Fibroblast of lung (primary cell): ENCODE measurements around the gene MPP2. TPM values are rescaled to one million over a fixed set of nuclear protein-coding genes. Genes with fewer than 3 reads are reported as not detected.

Source experiments
- DNase-seq, 2 donors: peaks; one replicate each; pipeline versions ENCODE4 v3.0.0 to v3.0.0-alpha.2; 2010; ENCODE audit warnings: low read depth in 2 of 2
- H2AFZ ChIP-seq: 2 replicates; pipeline ENCODE4 v1.5.1; 2012; ENCODE audit warnings: low read length, control low read depth, inconsistent platforms
- H3K27ac ChIP-seq: 2 replicates; pipeline ENCODE4 v1.5.1; 2011; ENCODE audit warnings: low read length, control low read depth; ENCODE audit not compliant: insufficient read depth
- H3K27me3 ChIP-seq: 2 replicates; pipeline ENCODE4 v1.5.1; 2011; ENCODE audit warnings: mild to moderate bottlenecking, low read length; ENCODE audit not compliant: control insufficient read depth, insufficient read depth
- H3K36me3 ChIP-seq: 2 replicates; pipeline ENCODE4 v1.5.1; 2011; ENCODE audit warnings: low read length; ENCODE audit not compliant: control insufficient read depth, insufficient read depth
- H3K4me1 ChIP-seq: 2 replicates; pipeline ENCODE4 v1.5.1; 2011; ENCODE audit warnings: low read length; ENCODE audit not compliant: control insufficient read depth, insufficient read depth; ENCODE audit errors: extremely low read depth
- H3K4me2 ChIP-seq: 2 replicates; pipeline ENCODE4 v1.5.1; 2011; ENCODE audit warnings: low read length, control low read depth; ENCODE audit not compliant: insufficient read depth; ENCODE audit errors: extremely low read depth
- H3K4me3 ChIP-seq, 4 experiments: fragments of 200-600 bp in 1 of 4; sonication (generic) in 1 of 4; replicated peaks in 1 of 4; 2 replicates each; pipeline ENCODE4 v1.5.1; 2011 to 2016; ENCODE audit warnings: low read length in 4 of 4, low read depth in 3 of 4, mild to moderate bottlenecking in 3 of 4, control low read depth in 2 of 4, inconsistent platforms in 1 of 4, mixed read lengths in 1 of 4; ENCODE audit not compliant: insufficient read depth in 1 of 4; ENCODE audit errors: control extremely low read depth in 1 of 4
- H3K79me2 ChIP-seq: 2 replicates; pipeline ENCODE4 v1.5.1; 2012; ENCODE audit warnings: mild to moderate bottlenecking, low read length, inconsistent platforms; ENCODE audit not compliant: control insufficient read depth, insufficient read depth
- H3K9ac ChIP-seq: 2 replicates; pipeline ENCODE4 v1.5.1; 2011; ENCODE audit warnings: mild to moderate bottlenecking, low read length, control low read depth; ENCODE audit not compliant: insufficient read depth
- H3K9me3 ChIP-seq: 2 replicates; pipeline ENCODE4 v1.5.1; 2012; ENCODE audit warnings: low read depth, low read length; ENCODE audit not compliant: control insufficient read depth, insufficient read depth
- H4K20me1 ChIP-seq: 2 replicates; pipeline ENCODE4 v1.5.1; 2011; ENCODE audit warnings: low read length; ENCODE audit not compliant: control insufficient read depth, insufficient read depth; ENCODE audit errors: extremely low read depth
- CTCF ChIP-seq, 2 donors: IDR thresholded peaks in 1 of 2; conservative IDR thresholded peaks in 1 of 2; 1 replicate in 1 of 2; 2 replicates in 1 of 2; pipeline ENCODE4 v1.5.1; 2011 to 2012; ENCODE audit warnings: low read length in 2 of 2, control low read depth in 1 of 2, inconsistent platforms in 1 of 2, low read depth in 1 of 2, mild to moderate bottlenecking in 1 of 2
- EZH2 ChIP-seq: IDR thresholded peaks from 2 replicates; pipeline ENCODE4 v1.5.1; 2012; ENCODE audit warnings: low read length, control low read depth, mild to moderate bottlenecking; ENCODE audit errors: missing control alignments
- polyA plus RNA-seq, 2 donors: library from polyadenylated mRNA; depleted of rRNA in 1 of 2; stranded (reverse) in 1 of 2; unstranded in 1 of 2; fragments of >200 nt; gene quantifications; 2 replicates each; pipeline ENCODE4 v1.2.1, GENCODE V29; 2011 to 2012; ENCODE audit warnings: missing spikeins in 1 of 2
- total RNA-seq: library from RNA; depleted of rRNA; stranded (reverse); fragments of >200 nt; gene quantifications from 2 replicates; pipeline ENCODE4 v1.2.1, GENCODE V29; 2014

The MPP2 gene
- total and polyA plus RNA-seq, 2 donors (not counting 1 experiment from before 2014, with no cell fraction given): 1.2 to 2.1 TPM

GRCh38 chr17:43832976-43833829 is 74.1 kb downstream of the MPP2 start, which contains the start of gene MPP3:
Gene MPP3, minus strand, starts transcription at chr17:43833146. Its CDS starts 1,240 bp downstream, at chr17:43831906.
- no peak for TF ChIP-seq EZH2
- no peak for TF ChIP-seq CTCF (conservative IDR thresholded peaks at IDR 0.05 in 1 of 2, IDR thresholded peaks at IDR 0.05 in 1 of 2; ENCODE audit: low read depth in 1 of 2, low read length in 2 of 2)
- Histone ChIP-seq H3K79me2 (no peaks in the 10 kb centered on the region), H3K4me3 (peak within 1 kb of the TSS; percentile 34 to 68 (median 58)), H3K27ac (peak within 1 kb of the TSS; percentile 4), H3K9ac (peak within 1 kb of the TSS; percentile 73), H3K36me3 (peaks cover 14% of the 10 kb centered on the region), H3K9me3 (no peaks in the 10 kb centered on the region), H4K20me1 (no peaks in the 10 kb centered on the region), H3K4me2 (peak within 1 kb of the TSS; percentile 88), H3K4me1 (peaks cover 8% of the 10 kb centered on the region), H2AFZ (peak within 1 kb of the TSS; percentile 54), H3K27me3 (no peaks in the 10 kb centered on the region)
- peak; percentile 59 to 66 for DNase-seq

- Histone ChIP-seq H3K4me2 (peak overlapping the region; percentile 88), H3K36me3 (peaks cover 18% of the 10 kb centered on the region), H4K20me1 (no peaks in the 10 kb centered on the region), H3K4me1 (peaks cover 8% of the 10 kb centered on the region), H3K27me3 (no peaks in the 10 kb centered on the region), H3K9ac (peak overlapping the region; percentile 73), H3K79me2 (no peaks in the 10 kb centered on the region), H3K9me3 (no peaks in the 10 kb centered on the region), H3K27ac (peak overlapping the region; percentile 4), H3K4me3 (peak overlapping the region; percentile 34 to 68 (median 58)), H2AFZ (peak overlapping the region; percentile 54)
- DNase-seq: peak; percentile 57 to 82
- no peak for TF ChIP-seq EZH2
- TF ChIP-seq CTCF (conservative IDR thresholded peaks at IDR 0.05 in 1 of 2, IDR thresholded peaks at IDR 0.05 in 1 of 2; ENCODE audit: low read depth in 1 of 2, low read length in 2 of 2): no peak
These were observed 75.0 kb downstream of the MPP2 start for GRCh38 chr17:43832168-43832975.

GRCh38 chr17:43831633-43832032 is 75.7 kb downstream of the MPP2 start:
- TF ChIP-seq EZH2 (no peak), CTCF (conservative IDR thresholded peaks at IDR 0.05 in 1 of 2, IDR thresholded peaks at IDR 0.05 in 1 of 2; ENCODE audit: low read depth in 1 of 2, low read length in 2 of 2) (no peak)
- Histone ChIP-seq H3K4me3 (no peak overlapping the region), H3K36me3 (peaks cover 18% of the 10 kb centered on the region), H4K20me1 (no peaks in the 10 kb centered on the region), H2AFZ (no peak overlapping the region), H3K9me3 (no peaks in the 10 kb centered on the region), H3K27me3 (no peaks in the 10 kb centered on the region), H3K4me1 (peaks cover 8% of the 10 kb centered on the region), H3K9ac (no peak overlapping the region), H3K27ac (no peak overlapping the region), H3K4me2 (peak overlapping the region; percentile 88), H3K79me2 (no peaks in the 10 kb centered on the region)
- DNase-seq: no peak
